Adrenal gland (tissue), 5 donors: Measurements from ENCODE around the gene FAM227B.
"Not testable (repeated sequence)": the region's sequence is repeated elsewhere in the genome, so short reads cannot be mapped to it uniquely, and the experiment has no call there.

ENCODE experiments used
- POLR2A ChIP-seq, 2 donors: fragments of 450-650 bp; IDR thresholded peaks; one replicate each; pipeline ENCODE4 v1.6.1; 2017; ENCODE audit warnings: antibody characterized with exemption in 2 of 2, mild to moderate bottlenecking in 2 of 2, moderate library complexity in 1 of 2
- TF ChIP-seq, protein P1 (sequence below), 6 experiments: fragments of 450-650 bp in 4 of 6; fragments of 200-600 bp in 2 of 6; sonication (generic) in 1 of 6; IDR thresholded peaks; 1 replicate in 5 of 6; 2 replicates in 1 of 6; pipeline versions ENCODE4 v1.5.1 to v1.8.0; 2016 to 2021; ENCODE audit warnings: antibody characterized with exemption in 6 of 6, mild to moderate bottlenecking in 2 of 6, moderate library complexity in 1 of 6
- donor health status: DM: no; HTN: no; CAD: no.

- not testable (repeated sequence) for TF ChIP-seq POLR2A (IDR thresholded peaks at IDR 0.05)
- TF ChIP-seq, protein P1, sequence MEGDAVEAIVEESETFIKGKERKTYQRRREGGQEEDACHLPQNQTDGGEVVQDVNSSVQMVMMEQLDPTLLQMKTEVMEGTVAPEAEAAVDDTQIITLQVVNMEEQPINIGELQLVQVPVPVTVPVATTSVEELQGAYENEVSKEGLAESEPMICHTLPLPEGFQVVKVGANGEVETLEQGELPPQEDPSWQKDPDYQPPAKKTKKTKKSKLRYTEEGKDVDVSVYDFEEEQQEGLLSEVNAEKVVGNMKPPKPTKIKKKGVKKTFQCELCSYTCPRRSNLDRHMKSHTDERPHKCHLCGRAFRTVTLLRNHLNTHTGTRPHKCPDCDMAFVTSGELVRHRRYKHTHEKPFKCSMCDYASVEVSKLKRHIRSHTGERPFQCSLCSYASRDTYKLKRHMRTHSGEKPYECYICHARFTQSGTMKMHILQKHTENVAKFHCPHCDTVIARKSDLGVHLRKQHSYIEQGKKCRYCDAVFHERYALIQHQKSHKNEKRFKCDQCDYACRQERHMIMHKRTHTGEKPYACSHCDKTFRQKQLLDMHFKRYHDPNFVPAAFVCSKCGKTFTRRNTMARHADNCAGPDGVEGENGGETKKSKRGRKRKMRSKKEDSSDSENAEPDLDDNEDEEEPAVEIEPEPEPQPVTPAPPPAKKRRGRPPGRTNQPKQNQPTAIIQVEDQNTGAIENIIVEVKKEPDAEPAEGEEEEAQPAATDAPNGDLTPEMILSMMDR (IDR thresholded peaks at IDR 0.05), result not testable (repeated sequence)
Observed at GRCh38 chr15:49402515-49403296, 217.9 kb downstream of the FAM227B start.
